ENCODE results near the gene LOC101059915.
A peak's percentile ranks its signal among the peaks of the same experiment; 100 is the strongest.

LOC101059915 gene

DNA sequence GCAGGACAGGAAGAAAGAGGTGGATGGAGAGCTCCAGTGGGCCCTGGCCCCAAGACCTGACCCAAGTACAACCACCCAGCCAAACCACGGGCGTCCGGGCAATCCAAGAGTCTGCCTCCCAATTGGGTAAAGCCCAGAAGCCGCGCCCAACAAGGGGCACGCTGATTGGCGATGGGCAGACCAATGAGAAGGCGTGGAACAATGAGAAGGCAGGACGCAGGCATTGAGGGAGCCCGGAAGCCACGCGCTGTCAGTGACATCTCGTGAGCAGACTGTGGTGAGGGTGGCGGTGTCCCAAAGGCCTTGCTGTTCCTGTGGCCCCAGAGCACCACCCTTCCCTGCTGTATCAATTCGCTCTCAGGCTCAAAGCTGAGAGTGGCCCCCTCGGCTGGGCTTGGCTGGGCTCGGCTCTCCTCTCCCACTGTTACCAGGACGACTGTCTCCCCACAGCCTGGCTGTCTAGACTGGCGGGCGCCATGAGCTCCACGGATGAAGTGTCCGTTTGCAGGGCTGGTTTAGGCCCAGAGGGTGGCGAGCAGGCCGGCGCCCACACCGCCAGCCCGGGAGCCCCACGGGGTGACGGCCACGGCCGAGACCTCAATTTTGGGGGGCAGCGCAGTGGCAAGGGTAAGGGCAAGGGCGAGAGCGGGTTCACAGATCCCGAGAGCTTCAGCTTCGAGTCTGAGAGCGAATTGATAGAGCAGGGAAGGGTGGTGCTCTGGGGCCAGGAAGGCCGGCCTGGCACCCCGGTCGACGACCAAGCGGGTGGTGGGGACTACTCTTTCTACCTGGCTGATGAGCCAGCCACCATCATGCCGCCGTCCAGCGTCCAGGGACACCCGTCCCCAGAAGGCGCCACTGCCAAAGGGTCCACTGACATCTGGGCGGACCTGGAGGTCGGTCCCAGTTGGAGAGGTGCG is at the start of gene LOC101059915:
Gene LOC101059915, plus strand, starts transcription at position 219 of the 920 bp plus-strand sequence.
- DNase-seq (ENCODE audit: low read depth, low spot score): no peak

DNA sequence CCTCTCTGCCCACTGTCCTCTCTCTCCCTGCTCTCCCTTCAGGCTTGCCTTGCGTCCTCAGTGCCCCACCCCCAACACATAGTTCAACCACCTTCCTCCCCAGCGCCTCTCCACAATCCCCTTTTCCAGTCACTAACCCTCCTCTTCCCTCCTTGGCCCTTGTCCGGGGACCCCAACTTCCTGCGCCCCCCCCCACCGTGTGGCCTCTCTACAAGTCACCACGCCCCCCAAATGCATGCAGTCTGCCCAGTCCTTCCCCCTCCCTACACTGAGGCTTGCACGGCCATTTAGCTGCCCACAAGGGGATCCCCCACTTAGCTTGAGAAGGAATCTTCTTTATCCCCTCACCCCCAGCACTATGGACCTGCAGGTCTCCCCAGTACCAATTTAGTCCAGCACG is 49.6 kb upstream of the LOC101059915 start:
- no peak for DNase-seq (ENCODE audit: low read depth, low spot score)

DNA sequence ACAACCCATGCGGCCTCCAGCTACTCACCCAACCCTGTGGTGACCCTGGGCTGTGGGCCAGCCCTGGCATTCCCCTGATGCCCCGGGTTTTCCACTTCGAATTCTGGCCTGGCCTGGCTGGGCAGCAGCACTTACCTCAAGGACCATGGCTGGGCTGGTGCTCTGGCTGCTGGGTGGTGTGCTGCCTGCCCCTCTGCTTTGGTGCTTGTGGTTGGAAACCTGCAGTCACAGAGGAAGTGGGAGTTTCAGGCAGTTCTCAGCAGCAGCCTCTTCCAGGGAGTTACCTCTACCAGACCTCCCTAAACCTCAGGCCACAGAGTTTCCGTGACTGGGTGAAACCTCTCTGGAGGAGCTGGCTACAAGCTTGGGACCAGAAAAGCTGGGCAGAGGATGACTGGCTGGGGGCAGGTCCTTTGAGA is 49.0 kb upstream of the LOC101059915 start, which contains the start of gene CXCR3:
Gene CXCR3, minus strand, starts transcription at position 209 of the 419 bp plus-strand sequence. Its CDS starts 62 bp downstream, at position 147.
- peak; percentile 54 for DNase-seq (ENCODE audit: low read depth, low spot score)

DNA sequence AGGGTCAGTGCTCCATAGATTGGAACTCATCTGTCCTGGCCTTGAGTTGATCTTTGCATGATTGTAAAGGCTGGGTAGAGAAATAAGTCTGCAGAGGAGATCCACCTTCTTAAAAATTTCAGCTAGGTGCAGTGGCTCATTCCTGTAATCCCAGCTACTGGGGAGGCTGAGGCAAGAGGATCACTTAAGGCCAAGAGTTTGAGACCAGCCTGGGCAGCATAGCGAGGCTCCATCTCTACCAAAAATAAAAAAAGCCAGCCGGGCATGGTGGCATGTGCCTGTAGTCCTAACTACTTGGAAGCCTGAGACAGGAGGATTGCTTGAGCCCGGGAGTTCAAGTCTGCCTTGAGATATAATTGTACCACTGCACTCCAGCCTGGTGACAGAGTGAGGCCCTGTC is 48.6 kb upstream of the LOC101059915 start:
- no peak for DNase-seq (ENCODE audit: low read depth, low spot score)

DNA sequence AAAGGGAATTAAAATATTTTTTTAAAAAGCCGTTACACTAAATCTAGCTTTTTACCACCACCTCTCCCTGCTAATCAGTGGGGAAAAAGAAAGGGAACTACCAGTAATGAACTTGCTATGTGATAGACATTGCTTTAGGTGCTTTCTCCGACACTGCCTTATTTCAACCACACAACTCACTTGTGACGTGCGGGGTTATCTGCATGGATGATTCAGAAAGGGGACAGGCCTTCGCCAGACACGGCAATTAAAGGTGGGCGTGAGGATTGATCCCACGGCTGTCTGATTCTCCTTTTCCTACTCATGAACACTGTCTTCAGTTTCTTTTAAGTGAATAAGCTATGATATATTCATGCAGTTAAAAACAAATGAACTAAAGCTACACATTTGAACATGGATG is 48.2 kb upstream of the LOC101059915 start:
- no peak for DNase-seq (ENCODE audit: low read depth, low spot score)

DNA sequence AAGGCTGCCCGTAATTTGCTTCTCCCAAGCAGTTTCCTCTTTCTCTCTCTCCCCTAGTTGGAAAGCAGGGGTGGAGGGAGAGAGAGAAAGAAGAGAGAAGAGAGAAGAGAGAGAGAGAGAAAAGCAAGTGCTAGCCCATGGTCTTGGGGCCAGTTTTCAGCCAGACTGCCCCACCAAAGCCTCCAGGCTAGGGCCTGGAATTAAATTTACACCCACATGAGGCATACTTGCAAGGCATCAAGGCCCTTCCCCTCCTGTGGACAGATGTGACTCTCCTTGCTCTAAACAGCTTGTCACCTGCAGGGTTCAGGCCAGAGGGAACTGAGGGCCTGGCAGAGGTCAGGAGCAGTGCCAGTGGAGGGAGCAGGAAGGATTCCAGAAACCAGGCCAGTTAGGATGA is 47.4 kb upstream of the LOC101059915 start:
- no peak for DNase-seq (ENCODE audit: low read depth, low spot score)

DNA sequence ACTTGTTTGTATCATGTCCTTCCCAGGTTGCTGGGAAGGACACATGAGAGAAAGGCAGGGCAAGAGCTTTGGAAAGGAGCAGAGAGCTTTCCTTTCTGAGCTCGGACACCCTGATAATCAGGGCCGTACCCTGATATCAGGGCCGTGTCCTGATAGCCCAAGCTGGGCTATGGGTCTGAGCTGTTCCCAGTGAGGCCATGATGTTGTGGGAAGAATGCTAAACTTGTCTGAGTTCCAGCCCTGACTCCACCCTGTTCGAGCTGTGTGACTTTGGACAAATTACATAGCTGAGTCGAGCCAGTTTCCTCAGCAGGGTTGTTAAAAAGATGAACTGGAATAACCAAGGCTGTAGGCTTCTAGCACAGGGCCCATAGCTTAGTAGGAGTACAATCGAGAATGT is 45.7 kb upstream of the LOC101059915 start:
- DNase-seq (ENCODE audit: low read depth, low spot score): peak; percentile 20

DNA sequence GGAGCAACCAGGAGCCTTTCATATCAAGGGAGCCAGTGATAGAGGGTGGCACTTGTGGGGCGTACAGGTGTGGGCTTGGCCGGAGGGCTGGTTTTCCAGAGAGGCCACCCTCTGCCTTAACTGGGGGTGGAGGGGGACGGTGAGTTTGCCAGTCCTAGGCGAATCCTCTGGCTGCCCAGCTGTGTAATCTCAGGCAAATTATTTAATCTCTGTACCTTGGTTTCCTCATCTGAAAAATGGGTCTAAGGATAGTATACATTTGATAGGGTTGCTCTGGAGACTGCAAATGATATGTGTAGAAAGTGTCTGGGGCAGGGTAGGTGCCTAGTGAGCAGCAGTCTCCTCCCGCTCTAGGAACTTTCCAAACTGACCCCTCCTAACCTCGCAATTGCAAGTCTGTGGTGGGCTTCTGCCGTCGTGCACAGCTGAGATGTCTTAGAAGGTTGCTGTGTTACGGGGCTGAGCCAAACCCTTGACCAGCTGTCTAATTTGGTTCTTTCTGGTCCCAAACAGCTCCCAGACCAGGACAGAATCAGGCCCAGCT is 45.2 kb upstream of the LOC101059915 start:
- DNase-seq (ENCODE audit: low read depth, low spot score): no peak

DNA sequence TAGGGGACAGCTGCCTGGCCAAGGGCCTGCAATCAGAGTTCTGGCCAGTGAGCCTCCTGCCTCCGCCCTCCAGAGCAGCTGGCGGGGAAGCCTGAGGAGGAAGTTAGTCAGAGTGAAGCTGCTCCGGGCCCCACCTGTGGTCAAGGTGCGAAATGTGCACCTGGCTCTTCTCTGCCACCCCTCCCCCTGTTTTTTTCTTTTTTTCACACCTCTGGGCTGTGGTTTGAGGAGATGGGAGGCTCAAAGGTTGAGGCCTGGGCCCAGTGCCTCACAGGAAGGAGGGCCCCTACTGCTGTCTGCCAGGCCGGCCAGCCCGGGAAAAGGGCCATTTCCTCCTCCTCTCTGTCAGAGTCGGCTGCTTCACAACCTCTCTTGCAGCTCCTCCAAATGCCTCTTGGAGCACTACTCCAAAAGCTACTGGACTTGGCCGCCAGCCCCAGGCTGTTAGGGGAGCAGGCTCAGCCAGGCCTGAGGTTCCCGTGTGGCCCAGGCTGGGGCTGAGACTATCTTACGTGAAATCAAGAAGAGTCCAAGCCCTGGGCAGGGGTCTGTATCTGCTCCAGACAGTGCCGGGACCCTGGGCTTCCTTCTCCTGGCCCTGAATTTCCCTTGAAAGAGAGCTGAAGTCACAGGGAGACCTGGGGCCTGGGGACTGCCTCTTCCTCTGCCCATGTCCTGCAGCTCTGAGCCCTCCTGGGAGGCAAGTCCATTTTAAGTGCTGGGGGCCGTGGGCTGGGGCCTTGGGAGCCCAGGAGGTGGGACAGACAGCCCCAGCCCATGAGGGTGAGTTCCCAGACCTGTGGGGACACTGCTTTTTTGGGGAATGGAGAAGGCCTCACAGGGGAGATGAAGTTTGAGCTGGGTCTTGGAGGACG is 44.5 kb upstream of the LOC101059915 start:
- peak; percentile 71 for DNase-seq (ENCODE audit: low read depth, low spot score)

DNA sequence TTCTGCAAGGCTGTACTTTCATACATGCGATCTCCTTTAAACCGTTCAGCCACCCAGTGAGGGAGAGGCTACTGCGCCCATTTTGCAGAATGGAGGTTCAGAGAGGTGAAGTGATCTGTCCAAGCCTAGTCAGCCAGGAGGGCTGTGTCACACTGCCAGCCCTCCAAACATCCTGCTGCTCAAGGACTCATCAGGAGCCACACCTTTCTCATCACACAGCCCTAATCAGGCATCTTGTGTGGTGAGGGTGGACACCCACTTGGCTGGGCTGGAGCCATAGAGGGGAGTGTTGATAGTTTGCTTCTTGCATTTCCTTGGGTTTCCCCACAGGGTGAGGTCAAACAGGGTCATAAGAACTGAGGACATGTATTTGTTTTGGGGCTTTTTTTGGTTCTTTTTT is 43.6 kb upstream of the LOC101059915 start:
- no peak for DNase-seq (ENCODE audit: low read depth, low spot score)

DNA sequence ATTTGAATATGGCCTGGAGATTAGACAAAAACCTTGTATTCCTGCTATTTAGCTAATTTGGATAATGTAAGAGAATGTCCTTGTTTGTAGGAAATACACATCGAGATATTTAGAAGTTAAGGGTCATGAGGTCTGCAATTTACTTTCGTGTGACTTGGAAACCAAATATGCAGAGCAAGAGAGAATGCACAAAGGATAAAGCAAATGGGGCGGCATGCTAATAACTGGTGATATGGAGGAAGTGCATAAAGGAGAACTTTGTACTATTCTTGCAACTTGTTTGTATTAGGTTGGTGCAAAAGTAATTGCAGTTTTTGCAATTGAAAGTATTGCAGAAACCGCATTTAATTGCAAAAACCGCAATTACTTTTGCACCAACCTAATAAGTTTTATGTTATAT is 41.9 kb upstream of the LOC101059915 start:
- no peak for DNase-seq (ENCODE audit: low read depth, low spot score)

DNA sequence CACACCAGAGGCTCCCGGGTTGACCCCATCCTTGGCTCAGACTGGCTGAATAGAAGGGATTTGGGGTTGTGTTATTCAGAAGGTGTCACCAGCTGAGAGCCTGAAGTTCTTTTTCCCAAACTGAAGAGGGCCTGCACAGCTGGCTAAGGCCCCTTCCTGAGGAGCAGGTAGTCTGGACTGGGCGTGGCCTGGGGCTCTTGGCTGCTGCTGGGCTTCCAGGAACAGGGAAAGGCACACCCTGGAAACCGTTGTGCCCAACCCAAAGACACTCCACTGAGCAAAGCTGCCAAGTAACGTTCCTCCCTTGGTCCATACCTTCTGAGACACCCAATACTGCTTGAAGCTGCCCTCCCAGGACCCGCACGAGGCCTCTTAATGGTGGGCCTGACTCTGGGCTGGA is 40.8 kb upstream of the LOC101059915 start:
- no peak for DNase-seq (ENCODE audit: low read depth, low spot score)

DNA sequence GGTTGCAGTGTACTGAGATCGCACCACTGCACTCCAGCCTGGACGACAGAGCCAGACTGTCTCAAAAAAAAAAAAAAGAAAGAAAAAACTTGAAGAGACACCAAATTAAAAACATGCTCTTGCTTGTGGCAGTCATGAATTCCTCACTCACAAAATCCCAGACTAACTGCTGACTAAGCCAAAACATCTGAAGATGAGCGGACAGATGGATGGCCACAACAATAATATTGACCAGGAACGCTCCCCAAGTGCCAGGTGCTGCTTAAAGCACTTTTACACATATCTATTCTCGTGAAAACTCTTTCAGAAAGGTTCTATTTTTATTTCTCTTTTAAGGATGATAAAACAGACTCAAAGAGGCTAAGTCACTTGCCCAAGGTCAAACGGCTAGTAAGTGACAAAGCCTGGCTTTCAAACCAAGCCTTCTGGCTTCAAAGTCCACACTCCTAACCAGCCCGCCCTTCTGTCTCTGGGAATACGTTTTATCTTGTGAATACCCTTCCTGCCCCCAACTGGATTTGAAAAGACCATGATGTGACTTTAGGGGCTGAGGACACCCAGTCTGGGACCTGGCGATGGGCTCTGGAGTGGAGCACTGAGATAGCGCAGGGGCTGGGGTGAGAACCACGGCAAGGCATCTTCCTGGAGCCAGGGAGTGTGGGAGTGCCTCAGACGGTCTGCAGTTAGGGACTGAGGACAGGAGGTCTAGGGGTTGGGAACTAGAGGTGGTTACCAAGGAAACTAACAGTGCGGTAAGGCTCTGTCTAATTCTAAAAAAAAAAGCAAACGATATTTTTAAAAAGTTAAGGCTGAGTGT is 39.5 kb upstream of the LOC101059915 start:
- DNase-seq (ENCODE audit: low read depth, low spot score): no peak

DNA sequence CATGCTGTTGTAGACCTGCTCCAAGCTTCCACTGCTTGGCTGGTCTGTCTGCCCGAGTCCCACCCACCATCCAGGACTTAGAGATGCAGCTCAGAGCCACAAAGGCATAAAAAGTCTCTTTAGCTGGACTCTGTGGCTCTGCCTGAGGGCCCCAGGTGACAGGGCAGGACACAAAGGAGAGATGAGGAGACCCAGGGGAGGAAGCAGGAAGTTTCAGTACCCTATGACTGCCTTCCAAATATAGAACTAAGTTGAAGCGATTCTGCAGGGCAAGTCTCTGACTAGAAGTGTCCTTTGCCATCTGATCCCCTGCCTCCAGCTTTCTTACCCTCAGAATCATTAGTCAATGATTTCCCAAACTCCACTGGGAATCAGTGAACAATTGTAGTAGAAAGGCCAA is 37.9 kb upstream of the LOC101059915 start:
- no peak for DNase-seq (ENCODE audit: low read depth, low spot score)

DNA sequence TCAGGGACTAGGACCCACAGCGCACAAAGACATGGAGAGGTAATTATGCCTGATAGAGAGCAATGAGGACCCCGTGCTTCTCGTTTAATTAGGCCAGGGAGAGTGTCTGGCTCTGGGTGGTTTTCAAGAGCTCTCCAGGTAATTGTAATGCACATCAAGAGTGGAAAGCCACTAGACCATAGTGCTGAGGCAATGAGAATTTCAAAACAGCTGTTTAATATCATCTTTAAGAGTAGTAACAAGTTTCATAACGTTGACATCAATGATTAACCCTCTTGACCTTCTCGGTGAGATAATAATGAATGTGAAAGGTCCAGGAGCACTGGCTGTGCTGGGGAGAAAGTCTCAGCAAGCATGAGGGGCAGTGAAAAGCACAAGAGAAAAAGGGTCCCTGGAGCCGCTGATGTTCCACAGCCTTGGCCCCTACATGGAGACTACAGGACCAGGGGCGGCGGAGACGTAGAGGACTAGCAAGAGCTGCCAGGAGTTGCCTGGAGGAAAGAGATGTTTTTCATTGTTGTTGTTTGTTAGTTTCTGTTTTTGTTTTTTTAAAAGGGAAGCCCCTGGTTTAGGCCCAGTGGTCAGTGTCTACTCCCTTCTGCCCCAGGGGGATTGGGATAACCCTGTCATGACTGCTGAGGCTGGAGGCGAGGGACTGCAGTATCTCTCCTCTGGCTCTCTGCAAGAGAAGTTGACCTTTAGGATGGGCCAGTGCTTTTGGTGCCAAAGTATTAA is 34.3 kb upstream of the LOC101059915 start:
- no peak for DNase-seq (ENCODE audit: low read depth, low spot score)

DNA sequence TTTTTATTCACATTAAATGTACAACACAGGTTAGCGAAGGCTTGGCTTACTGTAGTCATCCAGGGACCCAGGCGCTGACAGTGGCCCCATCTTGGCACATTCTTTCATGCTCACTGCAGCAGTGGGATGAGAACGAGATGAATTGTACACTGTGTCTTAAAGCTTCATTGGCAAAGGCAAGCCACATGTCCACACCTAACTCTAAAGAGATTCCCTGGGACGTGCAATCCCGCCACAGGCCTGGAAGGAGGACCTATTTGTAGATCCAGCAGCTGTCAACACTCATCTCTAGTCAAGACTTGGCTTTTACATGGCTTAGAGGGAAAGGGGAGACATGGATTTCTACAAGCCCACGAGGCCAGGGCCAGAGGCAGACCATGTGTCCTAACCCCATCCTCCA is 33.0 kb upstream of the LOC101059915 start:
- DNase-seq (ENCODE audit: low read depth, low spot score): no peak

DNA sequence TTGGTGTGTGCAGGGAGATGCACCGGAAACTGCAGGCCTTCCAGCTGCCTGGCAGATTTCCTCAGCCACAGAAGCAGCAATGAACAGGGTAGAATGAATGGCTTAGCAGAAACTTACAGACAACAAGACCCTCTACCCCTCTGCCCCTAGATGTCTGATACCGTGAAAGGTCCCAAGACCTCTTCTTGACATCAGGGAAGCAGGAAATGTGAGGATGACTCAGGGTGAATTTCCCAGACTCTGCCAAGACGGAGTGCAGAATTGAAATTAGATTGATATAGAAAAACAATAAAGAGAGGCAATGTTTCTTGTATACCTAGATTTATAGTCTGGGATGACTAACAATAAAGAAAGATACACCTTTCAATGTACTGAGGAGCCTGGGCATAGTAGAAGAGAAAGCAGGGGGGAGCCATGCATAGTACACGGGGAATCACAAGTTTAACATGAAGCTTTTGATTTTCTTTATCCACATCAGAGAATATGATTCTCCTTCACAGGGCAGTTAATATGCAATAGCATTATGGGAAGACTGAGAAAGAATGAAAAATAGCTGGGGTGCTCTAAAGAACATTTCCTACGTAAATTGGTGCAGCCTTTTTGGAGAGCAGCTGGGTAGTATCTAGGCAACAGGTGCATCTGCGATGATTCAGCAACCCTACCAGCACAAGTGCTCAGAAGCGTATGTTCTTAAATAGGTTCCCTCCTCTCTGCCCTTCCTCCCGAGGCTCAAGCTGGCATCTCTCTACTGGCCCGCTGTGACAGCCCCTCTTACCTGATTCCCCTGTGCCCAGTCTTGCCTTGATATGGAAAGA is 30.7 kb upstream of the LOC101059915 start:
- no peak for DNase-seq (ENCODE audit: low read depth, low spot score)

DNA sequence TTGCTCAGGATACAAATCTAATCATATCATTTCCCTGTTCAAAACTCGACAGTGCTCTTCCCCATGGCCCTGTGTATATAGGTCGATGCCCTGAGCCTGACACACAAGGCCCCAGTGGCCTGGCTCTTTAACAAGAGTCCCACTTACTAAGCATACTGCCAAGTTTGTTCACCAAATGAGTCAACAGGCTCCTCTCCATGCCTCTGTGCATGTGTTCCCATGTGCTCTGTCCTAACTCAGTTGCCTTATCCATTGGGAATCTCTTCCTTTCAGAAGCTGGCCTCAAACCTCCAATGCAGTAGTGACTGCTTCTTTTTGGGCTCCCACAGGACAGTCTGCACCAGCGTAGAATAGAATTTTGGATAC is 30.1 kb upstream of the LOC101059915 start:
- no peak for DNase-seq (ENCODE audit: low read depth, low spot score)

DNA sequence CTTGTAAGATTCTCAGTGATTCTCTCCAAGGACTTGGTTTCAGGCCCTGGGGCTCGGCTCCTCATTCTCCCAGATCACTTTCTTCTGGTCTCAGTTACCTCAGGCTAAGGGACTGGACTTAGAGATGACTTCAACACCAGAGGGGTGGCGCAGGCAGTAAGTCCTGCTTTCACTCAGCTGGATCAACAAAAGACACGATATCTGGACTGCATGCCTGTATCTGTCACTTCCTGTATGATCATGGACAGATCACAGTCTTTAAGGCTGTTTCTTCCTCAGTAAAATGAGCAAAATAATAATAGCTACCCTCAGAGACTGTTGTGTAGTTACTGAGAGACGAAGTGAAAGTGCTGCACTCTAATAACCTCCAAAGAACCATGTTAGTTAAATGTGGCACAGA is 29.5 kb upstream of the LOC101059915 start:
- no peak for DNase-seq (ENCODE audit: low read depth, low spot score)

DNA sequence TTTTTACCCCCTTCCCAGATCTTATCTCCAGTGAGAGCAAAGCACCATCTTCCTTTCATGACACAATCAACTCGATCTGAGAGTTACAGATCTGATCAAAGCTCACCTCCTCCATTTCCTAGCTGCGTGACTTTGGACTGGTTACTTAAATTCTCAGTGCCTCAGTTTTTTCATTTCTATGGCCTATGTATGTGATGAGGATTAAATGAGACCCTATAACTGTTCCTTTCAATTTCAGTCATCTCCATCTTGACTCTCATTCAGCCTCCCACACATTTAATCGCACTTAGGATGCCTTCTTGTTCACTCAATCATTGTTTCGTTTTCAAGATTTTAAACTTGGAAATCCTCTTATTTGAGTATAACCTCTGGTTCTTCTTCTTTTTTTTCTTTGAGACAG is 28.9 kb upstream of the LOC101059915 start:
- no peak for DNase-seq (ENCODE audit: low read depth, low spot score)

Data from astrocyte of the hippocampus (primary cell).